GM18520 (cell line): Measurements from ENCODE around the gene S100P.

Experiments used
- ATAC-seq: cut with Tn5 transposase; IDR thresholded peaks from one replicate; pipeline ENCODE4 v1.9.1; 2021; ENCODE audit not compliant: unreplicated experiment

The S100P gene

DNA sequence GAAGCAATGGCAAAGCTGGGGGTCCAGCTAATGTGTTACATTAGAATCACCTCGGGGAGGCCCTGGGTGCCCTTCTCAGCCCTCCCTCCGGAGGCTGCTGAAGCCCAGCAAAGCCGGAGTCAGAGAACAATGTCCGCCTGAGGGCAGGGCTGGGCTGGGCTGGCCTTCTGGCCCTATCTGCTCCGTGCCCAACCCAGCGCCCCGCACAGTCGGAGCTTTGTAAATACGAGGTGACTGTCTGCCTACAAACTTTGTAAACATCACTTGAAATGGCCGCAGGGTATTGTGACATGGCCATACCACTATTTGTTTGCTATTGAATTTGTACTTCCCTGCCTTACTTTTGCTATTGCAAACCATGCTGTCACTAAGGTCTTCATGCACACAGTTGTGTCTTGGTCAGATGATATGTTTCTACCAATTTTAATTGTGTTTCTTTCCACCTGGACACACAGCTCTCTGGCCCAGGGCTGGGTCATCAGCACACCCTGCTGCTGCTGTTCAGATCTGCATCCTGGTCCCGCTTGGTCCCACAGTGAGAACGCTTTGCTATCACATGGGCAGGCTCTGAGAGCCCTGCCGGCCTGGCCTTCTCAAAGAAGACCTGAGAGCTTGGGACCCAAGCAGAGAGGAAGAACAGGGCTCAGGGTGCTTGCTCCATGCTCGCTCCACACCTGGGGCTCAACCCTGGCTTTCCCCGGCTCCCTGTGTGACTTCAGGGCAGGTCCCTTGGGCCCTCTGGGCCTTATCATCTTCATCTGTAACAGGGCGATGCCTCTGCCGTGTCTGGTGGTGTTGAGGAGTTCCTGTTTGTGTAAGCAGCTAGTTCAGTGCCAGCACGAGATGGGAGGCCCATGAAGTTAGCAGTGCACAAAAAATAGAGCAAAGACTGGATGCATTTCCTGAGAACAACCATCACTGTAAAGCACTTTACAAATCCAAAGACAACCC is 2.3 kb downstream of the S100P start:
- no peak for ATAC-seq

DNA sequence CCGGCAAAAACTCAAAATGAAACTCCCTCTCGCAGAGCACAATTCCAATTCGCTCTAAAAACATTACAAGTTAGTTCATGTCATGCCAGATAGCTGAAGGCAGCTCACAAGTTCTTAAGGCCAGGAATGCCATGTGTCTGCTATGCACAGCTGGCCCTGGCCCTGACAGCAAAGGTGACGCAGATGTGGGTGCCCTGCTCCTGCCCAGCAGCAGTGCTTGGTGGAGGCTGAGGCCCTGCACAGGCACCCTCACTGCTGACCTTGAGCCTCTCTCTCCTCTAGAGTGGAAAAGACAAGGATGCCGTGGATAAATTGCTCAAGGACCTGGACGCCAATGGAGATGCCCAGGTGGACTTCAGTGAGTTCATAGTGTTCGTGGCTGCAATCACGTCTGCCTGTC is 2.9 kb downstream of the S100P start:
- ATAC-seq: no peak

DNA sequence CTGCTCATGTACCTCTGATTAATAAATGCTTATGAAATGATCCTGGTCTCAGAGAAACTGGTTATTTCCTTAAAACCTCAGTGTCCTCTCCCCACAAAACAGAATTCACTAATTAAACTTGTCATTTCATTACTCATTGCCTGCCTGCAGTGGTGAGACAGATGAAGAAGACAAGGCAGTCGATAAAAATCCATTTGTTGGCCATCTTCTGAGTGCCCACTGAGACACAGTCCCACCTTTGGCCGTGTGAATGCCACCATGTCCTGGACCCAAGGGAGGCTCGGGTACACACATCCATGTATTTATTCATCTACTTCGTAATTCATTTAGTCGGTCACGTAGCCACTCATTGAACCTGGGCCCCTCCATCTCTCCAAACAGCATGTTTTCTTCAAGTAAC is 3.5 kb downstream of the S100P start:
- ATAC-seq: no peak

DNA sequence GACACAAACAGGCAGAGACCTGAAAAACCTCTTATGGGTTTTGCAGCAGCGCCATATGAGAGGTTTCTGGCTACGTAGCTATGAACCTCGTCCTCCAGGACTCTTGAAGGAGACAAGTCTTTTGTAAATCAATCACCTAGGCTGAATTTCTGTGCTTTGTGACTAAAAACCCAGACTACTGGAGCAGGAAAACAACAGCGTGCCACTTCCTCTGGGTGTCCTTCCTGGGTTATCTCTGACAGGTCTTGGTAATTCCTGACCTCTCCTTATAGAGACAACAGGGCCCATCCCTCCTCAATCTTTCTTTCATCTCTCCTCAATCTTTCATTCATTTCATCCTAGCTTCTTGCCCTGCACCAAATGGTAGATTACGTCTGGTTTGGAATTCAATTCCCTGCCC is 5.7 kb downstream of the S100P start:
- no peak for ATAC-seq

DNA sequence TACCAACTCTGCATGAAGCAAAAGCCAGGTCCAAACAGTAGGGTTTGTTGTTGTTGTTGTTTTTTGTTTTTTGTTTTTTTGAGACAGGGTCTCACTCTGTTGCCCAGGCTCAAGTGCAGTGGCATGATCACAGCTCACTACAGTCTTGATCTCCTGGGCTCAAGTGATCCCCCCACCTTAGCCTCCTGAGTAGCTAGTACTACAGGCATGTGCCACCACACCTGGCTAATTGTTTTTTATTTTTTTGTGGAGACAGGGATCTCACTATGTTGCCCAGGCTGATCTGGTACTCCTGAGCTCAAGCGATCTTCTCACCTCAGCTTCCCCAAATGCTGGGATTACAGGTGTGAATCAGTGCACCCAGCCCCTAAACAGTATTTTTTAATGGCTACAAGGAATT is 6.2 kb downstream of the S100P start:
- no peak for ATAC-seq

DNA sequence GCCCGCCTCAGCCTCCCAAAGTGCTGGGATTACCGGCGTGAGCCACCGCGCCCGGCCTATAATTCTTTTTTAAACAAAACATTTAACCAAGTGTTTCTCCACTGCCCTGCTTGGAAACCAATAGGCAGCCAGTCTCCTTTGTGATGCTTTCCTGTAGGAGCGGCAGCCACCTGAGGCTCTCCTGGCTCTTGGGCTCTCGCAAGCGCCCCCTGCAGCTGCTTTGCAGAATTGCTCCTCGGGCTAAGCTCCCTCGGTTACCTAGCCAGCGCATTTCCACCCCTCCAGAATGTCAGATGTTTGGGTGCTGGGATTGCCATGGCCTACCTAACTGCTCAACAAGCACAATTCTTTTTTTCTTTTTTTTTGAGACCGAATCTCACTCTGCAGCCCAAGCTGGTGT is 7.7 kb downstream of the S100P start:
- ATAC-seq: no peak

DNA sequence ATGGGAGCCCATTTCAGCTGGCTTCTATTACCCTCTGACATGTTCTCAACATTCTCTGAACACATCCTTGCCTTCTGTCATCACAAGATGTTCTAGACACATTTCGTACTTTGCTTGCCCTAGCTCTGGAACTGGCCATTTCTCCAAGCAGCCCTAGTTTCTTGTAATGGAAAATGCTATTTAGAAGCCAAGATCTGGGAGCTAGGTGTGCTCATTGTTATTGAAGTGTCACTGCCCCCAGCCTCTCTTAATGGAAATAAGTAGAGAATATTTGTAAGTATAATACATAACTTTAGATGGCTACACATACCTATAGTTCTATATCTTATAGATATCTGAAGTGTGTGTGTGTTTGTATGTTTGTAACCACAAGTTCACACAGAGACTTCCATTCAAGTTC is 9.1 kb downstream of the S100P start:
- no peak for ATAC-seq

DNA sequence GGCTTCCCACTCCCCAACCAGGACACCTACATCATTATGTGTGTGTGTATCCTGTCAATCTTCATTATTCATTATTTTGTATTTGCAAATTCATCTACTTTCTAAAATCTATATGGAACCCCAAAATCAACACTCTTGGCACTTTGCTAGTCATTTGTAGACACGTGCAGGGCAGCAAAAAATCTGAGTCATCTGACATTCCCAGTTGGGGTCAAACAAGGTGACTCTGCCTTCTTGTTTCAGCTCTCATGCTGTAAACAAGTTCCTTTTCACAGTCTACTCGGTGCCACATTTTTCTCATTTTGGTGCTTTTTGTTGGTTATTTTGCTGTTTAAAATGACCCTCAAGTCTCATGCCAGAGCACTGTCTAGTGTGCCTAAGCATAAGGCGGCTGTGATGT is 10.1 kb downstream of the S100P start:
- no peak for ATAC-seq

DNA sequence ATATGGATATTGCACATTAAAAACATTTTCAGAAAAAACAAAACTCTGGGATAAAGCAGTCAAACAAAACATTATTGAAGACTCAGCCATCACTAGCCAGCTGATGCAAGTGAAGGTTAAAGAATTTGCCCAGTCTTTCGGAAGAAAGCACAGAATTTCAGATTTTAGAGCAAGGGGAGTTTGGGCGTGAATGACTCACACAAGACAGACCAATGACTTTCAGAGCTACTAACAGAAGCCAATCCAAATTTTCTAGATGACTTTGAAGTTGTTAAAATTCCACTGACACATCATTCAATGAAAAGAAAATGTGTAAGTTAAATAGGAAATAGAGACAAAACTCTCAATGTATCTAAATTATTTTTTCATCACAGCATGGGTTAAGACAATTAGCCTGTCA is 12.0 kb downstream of the S100P start:
- ATAC-seq: no peak

DNA sequence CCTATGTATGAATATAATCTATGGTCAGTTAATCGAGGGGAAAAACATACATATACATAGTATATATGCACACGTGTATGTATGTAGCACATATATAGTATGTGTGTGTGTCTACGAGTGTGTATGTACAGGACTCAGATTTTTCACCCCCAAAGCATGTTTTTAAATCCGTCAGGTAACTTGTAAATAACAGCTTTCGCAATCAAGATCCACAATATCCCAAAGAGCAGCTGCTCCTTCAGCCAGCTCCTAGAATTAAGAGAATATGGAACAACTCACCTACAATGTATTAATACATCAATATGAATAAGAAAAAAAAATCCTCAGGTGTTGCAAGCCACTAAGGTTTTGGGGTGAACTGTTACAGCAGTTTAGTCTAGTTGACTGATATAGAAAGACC is 12.5 kb downstream of the S100P start:
- no peak for ATAC-seq

DNA sequence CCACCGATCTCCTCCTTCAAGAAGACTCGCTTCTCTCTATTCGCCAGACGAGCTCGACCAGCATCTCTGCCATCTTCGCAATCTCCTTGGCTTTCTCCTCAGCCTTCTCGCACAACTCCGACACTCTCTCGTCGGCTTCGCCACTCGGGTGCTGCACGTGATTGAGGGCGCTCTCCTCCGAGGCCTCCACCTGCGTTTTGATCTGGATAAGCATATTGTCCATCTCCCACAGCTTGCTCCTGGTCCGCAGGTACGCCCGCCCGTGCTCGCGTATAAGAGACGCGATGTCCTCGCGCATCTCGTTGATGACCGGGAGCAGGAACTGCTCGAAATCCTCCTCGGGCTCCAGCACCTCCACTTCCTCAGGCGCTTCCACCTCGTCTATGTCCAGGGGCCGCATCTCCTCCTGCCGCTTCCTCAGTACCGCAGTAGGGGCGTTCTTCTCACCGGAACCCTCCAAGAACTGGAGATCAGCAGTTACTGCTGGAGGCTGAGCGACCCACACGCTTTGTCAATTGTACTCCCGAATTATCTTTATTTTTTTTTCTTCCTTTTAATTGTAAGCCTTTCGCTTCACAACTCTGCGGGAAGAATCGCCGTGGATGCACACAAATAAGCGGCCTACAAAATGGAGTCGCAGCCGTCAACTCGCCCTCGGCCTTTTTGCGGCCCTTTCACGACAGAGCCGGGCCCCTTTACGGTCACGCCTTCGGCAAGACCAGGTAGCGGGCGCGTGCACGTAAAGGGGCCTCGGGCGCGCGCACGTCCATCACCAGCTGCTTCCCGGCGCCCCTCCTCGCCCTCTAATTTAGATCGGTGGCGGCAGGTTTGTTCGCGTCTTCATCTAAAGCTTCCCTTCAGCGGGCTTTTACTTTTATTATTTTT is 15.8 kb downstream of the S100P start, which contains the start of gene MRFAP1L1:
TSS of gene MRFAP1L1 (minus strand) at position 636 of the 885 bp plus-strand sequence. CDS start at position 400, 236 bp downstream.
- peak; percentile 40 for ATAC-seq

DNA sequence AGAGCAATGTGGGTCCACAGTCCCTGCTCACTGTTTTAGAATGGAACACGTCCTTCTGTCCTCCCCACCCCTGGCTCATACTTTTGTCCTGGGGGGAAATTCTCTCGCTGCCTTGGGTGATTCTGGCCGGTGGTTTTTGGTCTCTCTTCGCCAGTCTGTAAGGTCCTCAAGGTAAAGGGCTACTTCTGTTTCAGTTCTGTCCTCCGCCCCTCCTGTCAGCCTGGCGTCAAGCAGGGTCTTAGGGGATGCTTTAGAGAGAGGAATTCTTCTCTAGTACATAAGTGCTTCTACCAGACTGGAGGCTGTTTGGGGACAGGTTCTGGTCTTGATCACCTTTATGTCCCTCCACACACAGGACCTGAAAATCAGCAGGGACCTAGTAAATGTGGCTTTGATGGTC is 16.6 kb downstream of the S100P start:
- no peak for ATAC-seq

DNA sequence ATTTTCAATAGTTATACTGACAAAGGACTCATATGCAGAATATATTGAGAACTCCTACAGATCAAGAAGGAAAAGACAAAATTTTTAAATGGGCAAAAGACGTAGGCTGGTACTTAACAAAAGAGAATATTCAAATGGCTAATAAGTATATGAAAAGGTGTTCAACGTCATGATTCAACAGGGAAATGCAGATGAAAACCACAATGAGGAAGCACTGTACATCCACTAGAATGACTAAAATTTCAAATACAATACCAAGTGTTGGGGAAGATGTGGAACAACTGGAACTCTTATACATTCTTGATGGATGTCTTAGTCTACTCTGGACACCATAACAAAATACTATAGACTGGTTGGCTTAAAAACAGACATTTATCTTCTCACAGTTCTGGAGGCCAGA is 17.3 kb downstream of the S100P start:
- ATAC-seq: no peak

DNA sequence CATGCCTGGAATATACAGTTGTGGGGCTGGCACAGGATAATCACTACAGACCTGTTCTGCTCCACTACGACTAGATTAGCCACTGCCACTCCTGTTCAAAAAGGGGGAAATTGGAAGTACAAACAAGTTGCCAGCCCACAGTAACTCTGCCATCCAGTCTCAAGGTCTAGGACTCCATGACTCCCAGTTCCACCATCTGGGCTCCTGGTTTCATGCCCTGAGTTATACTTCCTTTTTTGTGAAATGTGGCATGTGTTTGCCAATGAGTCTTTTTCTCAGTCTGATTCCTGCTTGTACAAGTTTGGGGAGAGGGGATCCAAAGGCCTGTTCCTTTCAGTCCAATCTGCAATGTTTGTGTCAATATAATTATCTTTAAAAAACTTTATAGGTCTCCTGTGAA is 21.3 kb downstream of the S100P start:
- no peak for ATAC-seq

DNA sequence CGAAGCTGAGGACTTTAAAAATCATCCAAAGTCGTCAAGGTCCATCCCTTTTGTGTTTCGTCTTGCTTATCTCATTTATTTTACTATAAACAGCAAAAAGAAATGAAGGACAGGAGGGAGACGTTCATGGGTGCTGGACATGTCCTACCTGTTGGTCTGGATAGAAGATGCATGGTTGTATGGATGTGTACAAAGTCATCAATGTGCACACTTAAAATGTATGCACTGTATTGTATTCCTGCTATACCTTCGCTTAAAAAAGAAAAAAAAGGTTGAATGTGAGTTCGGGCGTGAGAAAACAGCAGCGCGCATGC is 22.0 kb downstream of the S100P start:
- ATAC-seq: no peak

DNA sequence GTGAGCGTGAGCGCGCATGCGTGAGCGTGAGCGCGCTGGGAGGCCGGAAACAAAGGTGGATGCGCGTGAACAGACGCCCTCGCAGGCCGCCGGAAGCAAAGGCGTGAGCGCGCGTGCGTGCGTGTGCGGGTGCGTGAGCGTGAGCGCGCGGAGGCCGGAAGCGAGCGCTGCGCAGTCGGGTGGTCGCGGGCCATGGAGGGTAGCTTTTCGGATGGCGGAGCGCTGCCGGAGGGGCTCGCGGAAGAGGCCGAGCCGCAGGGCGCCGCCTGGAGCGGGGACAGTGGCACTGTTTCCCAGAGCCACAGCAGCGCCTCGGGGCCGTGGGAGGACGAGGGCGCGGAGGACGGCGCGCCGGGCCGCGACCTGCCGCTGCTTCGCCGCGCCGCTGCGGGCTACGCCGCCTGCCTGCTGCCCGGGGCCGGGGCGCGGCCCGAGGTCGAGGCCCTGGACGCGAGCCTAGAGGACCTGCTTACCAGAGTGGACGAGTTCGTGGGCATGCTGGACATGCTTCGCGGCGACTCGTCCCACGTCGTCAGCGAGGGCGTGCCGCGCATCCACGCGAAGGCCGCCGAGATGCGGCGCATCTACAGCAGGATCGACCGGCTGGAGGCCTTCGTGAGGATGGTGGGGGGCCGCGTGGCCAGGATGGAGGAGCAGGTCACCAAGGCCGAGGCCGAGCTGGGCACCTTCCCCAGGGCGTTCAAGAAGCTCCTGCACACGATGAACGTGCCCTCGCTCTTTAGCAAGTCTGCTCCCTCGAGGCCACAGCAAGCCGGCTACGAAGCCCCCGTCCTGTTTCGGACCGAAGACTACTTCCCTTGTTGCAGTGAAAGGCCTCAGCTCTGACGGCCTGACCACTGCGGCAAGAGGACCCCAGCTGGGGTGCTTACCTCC is 22.6 kb downstream of the S100P start, which contains the start of gene BLOC1S4:
TSS of gene BLOC1S4 (plus strand) at position 157 of the 894 bp plus-strand sequence. CDS start at position 193, 36 bp downstream.
- ATAC-seq: peak; percentile 79

DNA sequence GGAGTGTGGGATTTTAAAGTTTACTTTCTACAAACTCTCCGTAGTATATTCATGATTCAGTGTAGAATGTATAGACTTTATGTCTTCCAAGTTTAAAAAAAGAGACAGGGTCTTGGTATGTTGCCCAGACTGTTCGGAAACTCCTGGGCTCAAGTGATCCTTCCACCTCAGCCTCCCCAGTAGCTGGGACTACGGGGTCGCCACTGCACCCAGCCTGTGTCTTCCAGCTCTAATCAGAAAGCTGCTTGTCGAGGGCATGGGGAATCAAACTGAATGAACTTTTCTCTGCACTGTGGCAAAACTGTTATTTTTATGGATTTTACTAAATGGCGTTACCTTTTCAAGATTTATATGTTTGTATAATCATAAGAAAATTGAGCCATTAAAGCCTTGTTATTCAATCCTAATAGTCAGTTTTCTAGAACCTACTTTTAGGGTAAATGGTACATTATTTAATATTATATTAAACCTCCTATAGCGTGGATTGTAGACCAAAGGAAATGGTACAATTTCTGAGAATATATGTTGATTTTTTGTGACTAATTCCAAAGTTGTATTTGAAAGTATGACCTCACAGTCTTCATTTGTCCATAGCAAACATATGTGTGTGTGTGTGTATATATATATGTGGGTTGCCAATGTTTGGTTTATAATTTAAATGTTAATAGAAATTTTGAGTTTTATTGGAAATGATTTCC is 23.4 kb downstream of the S100P start:
- ATAC-seq: no peak

DNA sequence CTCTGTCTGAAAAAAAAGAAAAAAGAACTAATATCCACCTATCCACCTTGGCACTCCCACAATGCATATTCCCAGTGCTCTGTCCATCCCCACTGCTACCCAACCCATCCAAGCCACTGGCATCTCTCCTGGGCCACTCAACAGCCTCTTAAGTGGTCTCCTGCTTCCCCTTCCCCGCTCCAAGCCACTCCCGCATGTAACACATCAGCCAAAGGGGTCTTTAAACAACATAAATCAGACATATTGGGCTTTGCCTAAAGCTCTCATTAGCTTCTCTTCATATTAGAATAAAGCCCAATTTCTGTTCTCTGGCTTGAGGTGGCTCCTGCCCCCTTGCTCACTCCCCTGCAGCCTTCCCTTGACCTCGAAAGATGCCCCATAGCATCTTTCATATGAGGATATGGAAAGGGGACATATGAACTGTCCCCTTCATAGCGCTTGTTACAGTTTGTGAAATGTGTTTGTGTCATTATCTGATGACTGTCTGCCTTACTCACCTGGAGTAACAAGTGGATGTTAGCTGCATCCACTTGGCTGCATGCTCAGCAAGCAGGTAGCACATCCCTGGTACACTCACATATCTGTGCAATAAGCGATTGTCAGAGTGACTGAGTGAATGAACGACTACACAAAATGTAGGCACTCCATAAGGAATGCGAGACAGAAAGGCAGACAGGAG is 25.4 kb downstream of the S100P start:
- ATAC-seq: no peak

DNA sequence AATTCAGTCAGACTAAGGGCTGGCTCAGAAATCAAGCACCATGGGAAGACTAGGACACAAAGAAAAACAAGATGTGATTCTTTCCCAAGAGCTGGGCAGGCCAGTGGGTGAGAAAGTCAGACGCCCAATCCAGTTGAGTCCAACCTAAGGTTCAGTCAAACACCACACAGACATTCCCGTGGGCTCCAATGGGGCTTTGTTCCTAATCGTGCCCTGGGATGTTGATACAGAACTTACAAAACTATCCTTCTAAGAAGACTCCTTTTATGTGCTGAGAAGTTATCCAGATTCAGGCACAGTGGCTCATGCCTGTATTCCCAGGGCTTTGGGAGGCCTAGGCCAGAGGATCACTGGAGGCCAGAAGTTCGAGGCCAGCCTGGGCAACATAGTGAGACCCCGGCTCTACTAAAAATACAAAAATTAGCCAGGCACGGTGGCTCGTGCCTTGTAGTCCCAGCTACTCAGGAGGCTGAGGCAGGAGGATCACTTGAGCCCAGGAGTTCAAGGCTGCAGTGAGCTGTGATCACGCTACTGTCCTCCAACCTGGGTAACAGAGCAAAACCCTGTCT is 26.0 kb downstream of the S100P start:
- ATAC-seq: no peak
